Ovary (tissue), 9 donors: Measurements from ENCODE around the gene P3H4. TPM values are rescaled to one million over a fixed set of nuclear protein-coding genes. Genes with fewer than 3 reads are reported as not detected.
A peak's percentile ranks its signal among the peaks of the same experiment; 100 is the strongest.
"Not testable (repeated sequence)": the region's sequence is repeated elsewhere in the genome, so short reads cannot be mapped to it uniquely, and the experiment has no call there.

ENCODE experiments used
- DNase-seq, 5 donors: peaks; one replicate each; pipeline ENCODE4 v3.0.0-alpha.2; 2019 to 2020
- H3K27ac ChIP-seq, 2 donors: fragments of 200-600 bp; one replicate each; pipeline versions ENCODE4 v1.5.1 to v1.8.0; 2019 to 2022
- H3K27me3 ChIP-seq: fragments of 200-600 bp; one replicate; pipeline ENCODE4 v1.8.0; 2022
- H3K36me3 ChIP-seq: fragments of 200-600 bp; sonication (generic); one replicate; pipeline ENCODE4 v1.5.1; 2019
- H3K4me1 ChIP-seq: one replicate; pipeline ENCODE4 v1.8.1; 2013; ENCODE audit warnings: mild to moderate bottlenecking, moderate library complexity; ENCODE audit not compliant: insufficient read depth
- H3K4me3 ChIP-seq: fragments of 200-600 bp; sonication (generic); one replicate; pipeline ENCODE4 v1.5.1; 2017
- H3K9me3 ChIP-seq, 2 donors: fragments of 200-600 bp in 1 of 2; sonication (generic) in 1 of 2; one replicate each; pipeline versions ENCODE4 v1.5.1 to v1.8.1; 2013 to 2019; ENCODE audit warnings: mild to moderate bottlenecking in 1 of 2, moderate library complexity in 1 of 2
- CTCF ChIP-seq, 3 donors: fragments of 450-650 bp in 2 of 3; fragments of 200-600 bp in 1 of 3; IDR thresholded peaks; one replicate each; pipeline versions ENCODE4 v1.5.1 to v1.8.0; 2016 to 2022; ENCODE audit warnings: antibody characterized with exemption in 3 of 3, mild to moderate bottlenecking in 1 of 3
- EP300 ChIP-seq: sonication (generic); formaldehyde crosslinking; IDR thresholded peaks from one replicate; pipeline ENCODE4 v1.6.1; 2017; ENCODE audit warnings: antibody characterized with exemption
- POLR2A ChIP-seq: fragments of 450-650 bp; IDR thresholded peaks from one replicate; pipeline ENCODE4 v1.6.1; 2017; ENCODE audit warnings: antibody characterized with exemption, mild to moderate bottlenecking, moderate library complexity
- WGBS, 3 donors: extraction: QIAGEN DNeasy Blood & Tissue Kit in 1 of 3; methylation state at CpG; one replicate each; pipeline versions ENCODE4 v1.1.5 to v1.1.7; 2013 to 2017; 5-methylcytosine and 5-hydroxymethylcytosine counted together
- intact Hi-C, 4 donors: fragments of 100-400 bp; cut with DNase I; formaldehyde crosslinking; loops; one replicate each; pipeline versions ENCODE4 v1.11.0 to v1.15.1; 2022 to 2023
- polyA plus RNA-seq, 2 donors: library from polyadenylated mRNA; stranded (reverse); fragments of 200-250 nt in 1 of 2; fragments of 350-450 nt in 1 of 2; fragmentation: Illumina TruSeq in 1 of 2; extraction: RNeasy Lipid Tissue Mini Kit (QIAGEN cat#74804) in 1 of 2; gene quantifications; one replicate each; pipeline ENCODE4 v1.2.3, GENCODE V29; 2013 to 2014
- total RNA-seq, 7 donors: library from RNA; depleted of rRNA in 2 of 7; stranded (reverse); fragments of >200 nt in 2 of 7; fragmentation: NEBNext Ultra II Directional in 3 of 7; extraction: Animal tissue kit (Norgen Biotek cat#: 25700) in 3 of 7; gene quantifications; one replicate each; pipeline versions ENCODE4 v1.1.0 to v1.2.4, GENCODE V29; 2016 to 2023
- donor health status: DM: no; HTN: no; CAD: no; lungs with moderate emphysema.
- donor health status: DM: no; HTN: no; CAD: no.
- donor health status: Bipolar disorder and iron deficiency.
- donor health status: DM: yes; HTN: yes; CAD: no.
- donor health status: DM: no; HTN: no; CAD: no.
- donor health status: DM: yes; HTN: yes; CAD: no.

Gene P3H4
- total and polyA plus RNA-seq, 9 donors: 7.7 to 22.1 (median 15.1) TPM

GRCh38 chr17:41848788-41849187 lies 37.0 kb upstream of the P3H4 start:
- no peak for TF ChIP-seq POLR2A
- no peak for TF ChIP-seq EP300
- TF ChIP-seq CTCF (IDR thresholded peaks at IDR 0.05): no peak
- intact Hi-C loops: no loop called here
- Histone ChIP-seq H3K4me1 (peaks cover 3% of the 10 kb centered on the region), H3K27me3 (no peaks in the 10 kb centered on the region), H3K9me3 (no peaks in the 10 kb centered on the region), H3K4me3 (no peak overlapping the region), H3K36me3 (no peaks in the 10 kb centered on the region), H3K27ac (no peak overlapping the region)
- no peak for DNase-seq
- WGBS, 3 donors: 18 to 38% (median 25%) methylated on average over 4 of the region's 4 CpGs

- TF ChIP-seq CTCF (IDR thresholded peaks at IDR 0.05): no peak
- no peak for TF ChIP-seq POLR2A
- TF ChIP-seq EP300: no peak
- WGBS, 3 donors: 92 to 94% (median 93%) methylated on average over 6 of the region's 6 CpGs
- H3K9me3 ChIP-seq: no peaks in the 10 kb centered on the region
- peaks cover 2% of the 10 kb centered on the region for H3K4me1 ChIP-seq
- H3K27ac ChIP-seq: no peak overlapping the region
- intact Hi-C loops: no loop called here
- no peak for DNase-seq
- H3K27me3 ChIP-seq: no peaks in the 10 kb centered on the region
- no peaks in the 10 kb centered on the region for H3K36me3 ChIP-seq
- no peak overlapping the region for H3K4me3 ChIP-seq
Observed at GRCh38 chr17:41844971-41845370, 33.2 kb upstream of the P3H4 start.

GRCh38 chr17:41840781-41841180 lies 29.0 kb upstream of the P3H4 start:
- H3K4me3 ChIP-seq, H3K4me1 ChIP-seq, H3K9me3 ChIP-seq, intact Hi-C loops, H3K27ac ChIP-seq, H3K27me3 ChIP-seq, DNase-seq, H3K36me3 ChIP-seq: not testable (repeated sequence)
- 95 to 97% (median 96%) methylated on average over 6 of the region's 6 CpGs for WGBS, 3 donors

- DNase-seq, H3K4me1 ChIP-seq, H3K36me3 ChIP-seq, H3K9me3 ChIP-seq, H3K4me3 ChIP-seq, H3K27ac ChIP-seq, intact Hi-C loops, H3K27me3 ChIP-seq: not testable (repeated sequence)
- 92 to 100% (median 97%) methylated on average over 2 of the region's 2 CpGs for WGBS, 3 donors
Observed at GRCh38 chr17:41839448-41839847, 27.7 kb upstream of the P3H4 start.

GRCh38 chr17:41837761-41838538 lies 26.2 kb upstream of the P3H4 start, which contains the start of gene KLHL10:
Gene KLHL10 (plus strand): TSS chr17:41837825. CDS start chr17:41837933, 108 bp downstream.
- WGBS, 3 donors: 92 to 96% (median 93%) methylated on average over 15 of the region's 15 CpGs

More at GRCh38 chr17:41837761-41838538, 26.2 kb upstream of the P3H4 start, which contains the start of gene KLHL10:
- peak in 2 of 5 donors; percentile 13 to 23 for DNase-seq
- no peak for TF ChIP-seq EP300
- no peak for TF ChIP-seq CTCF (IDR thresholded peaks at IDR 0.05)
- no peak for TF ChIP-seq POLR2A
- H3K27ac ChIP-seq: no peak within 1 kb of the TSS
- H3K27me3 ChIP-seq: no peaks in the 10 kb centered on the region
- no peak within 1 kb of the TSS for H3K4me3 ChIP-seq
- intact Hi-C loops: no loop called here
- peaks cover 4% of the 10 kb centered on the region for H3K4me1 ChIP-seq
- H3K36me3 ChIP-seq: no peaks in the 10 kb centered on the region
- no peaks in the 10 kb centered on the region for H3K9me3 ChIP-seq
